OCI-LY3 (cell line): ENCODE data around the gene IRAK2.
"Not testable (repeated sequence)": the region's sequence is repeated elsewhere in the genome, so short reads cannot be mapped to it uniquely, and the experiment has no call there.

ENCODE experiments used
- H2AFZ ChIP-seq: fragments of 200-600, 300-600 bp; shearing (Covaris generic); 2 replicates; pipeline ENCODE4 v1.6.0; 2014; ENCODE audit warnings: antibody characterized with exemption, low read depth, low read length
- H3K27ac ChIP-seq: fragments of 200-600, 300-600 bp; sonication (generic); 2 replicates; pipeline ENCODE4 v1.5.1; 2014; ENCODE audit warnings: mild to moderate bottlenecking, low read length, moderate library complexity, mixed read lengths
- H3K27me3 ChIP-seq: fragments of 200-600, 300-600 bp; sonication (generic); 2 replicates; pipeline ENCODE4 v1.6.1; 2014; ENCODE audit warnings: low read depth, low read length, mixed read lengths
- H3K36me3 ChIP-seq: fragments of 200-600, 300-600 bp; sonication (generic); replicated peaks from 2 replicates; pipeline ENCODE3; 2014; ENCODE audit warnings: low read depth, low read length, mixed read lengths
- H3K4me1 ChIP-seq: fragments of 300-600, 200-600 bp; sonication (generic); 2 replicates; pipeline ENCODE4 v1.6.1; 2014; ENCODE audit warnings: low read length, mixed read lengths
- H3K4me2 ChIP-seq: fragments of 200-600, 300-600 bp; sonication (generic); 2 replicates; pipeline ENCODE4 v1.6.1; 2014; ENCODE audit warnings: low read length, mixed read lengths
- H3K4me3 ChIP-seq: fragments of 300-600, 200-600 bp; sonication (generic); 2 replicates; pipeline ENCODE4 v1.5.1; 2014; ENCODE audit warnings: antibody characterized with exemption, mild to moderate bottlenecking, low read length, moderate library complexity
- H3K79me2 ChIP-seq: fragments of 300-600, 200-600 bp; shearing (Covaris generic); 2 replicates; pipeline ENCODE4 v1.6.1; 2014; ENCODE audit warnings: mild to moderate bottlenecking, low read length, mixed read lengths
- H3K9ac ChIP-seq: fragments of 300-600, 200-600 bp; shearing (Covaris generic); 2 replicates; pipeline ENCODE4 v1.6.0; 2014; ENCODE audit warnings: mild to moderate bottlenecking, low read length, moderate library complexity
- H3K9me3 ChIP-seq: fragments of 200-600, 300-600 bp; shearing (Covaris generic); 2 replicates; pipeline ENCODE4 v1.6.1; 2014; ENCODE audit warnings: low read length, mixed read lengths; ENCODE audit not compliant: insufficient read depth
- H4K20me1 ChIP-seq: fragments of 200-600, 300-600 bp; sonication (generic); 2 replicates; pipeline ENCODE4 v1.6.1; 2016; ENCODE audit warnings: low read length, mixed read lengths; ENCODE audit not compliant: insufficient read depth
- EZH2phosphoT487 ChIP-seq: fragments of 200-600 bp; shearing (Covaris generic); IDR thresholded peaks from 2 replicates; pipeline ENCODE4 v1.6.1; 2018; ENCODE audit warnings: antibody characterized with exemption, mixed run types, low read depth
- TF ChIP-seq, protein P1 (sequence below): fragments of 200-600, 300-600 bp; sonication (generic); IDR thresholded peaks from 2 replicates; pipeline ENCODE4 v1.5.1; 2014; ENCODE audit warnings: antibody characterized with exemption, low read length, low read depth

IRAK2 gene

DNA sequence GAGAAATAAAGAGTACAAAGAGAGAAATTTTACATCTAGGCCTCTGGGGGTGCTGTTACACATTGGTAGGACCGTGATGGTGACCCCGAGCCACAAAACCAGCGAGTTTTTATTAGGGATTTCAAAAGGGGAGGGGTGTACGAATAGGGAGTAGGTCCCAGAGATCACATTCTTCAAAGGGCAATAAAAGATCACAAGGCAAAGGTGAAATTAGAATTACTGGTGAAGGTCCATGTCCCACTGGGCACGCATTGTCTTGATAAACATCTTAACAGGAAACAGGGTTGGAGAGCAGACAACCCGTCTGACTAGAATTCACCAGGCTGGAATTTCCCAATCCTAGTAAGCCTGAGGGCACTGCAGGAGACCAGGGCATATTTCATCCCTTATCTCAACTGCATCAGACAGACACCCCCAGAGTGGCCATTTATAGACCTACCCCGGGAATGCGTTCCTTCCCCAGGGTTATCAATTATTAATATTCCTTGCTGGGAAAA is 4.3 kb downstream of the IRAK2 start:
- H3K4me3 ChIP-seq, result no peak overlapping the region
- H3K9ac ChIP-seq, result no peak overlapping the region
- no peaks in the 10 kb centered on the region for H3K36me3 ChIP-seq
- no peak overlapping the region for H2AFZ ChIP-seq
- H3K27me3 ChIP-seq, result no peaks in the 10 kb centered on the region
- H3K27ac ChIP-seq, result no peak overlapping the region
- H3K4me2 ChIP-seq, result no peak overlapping the region
- no peak for TF ChIP-seq EZH2phosphoT487
- TF ChIP-seq, protein P1, sequence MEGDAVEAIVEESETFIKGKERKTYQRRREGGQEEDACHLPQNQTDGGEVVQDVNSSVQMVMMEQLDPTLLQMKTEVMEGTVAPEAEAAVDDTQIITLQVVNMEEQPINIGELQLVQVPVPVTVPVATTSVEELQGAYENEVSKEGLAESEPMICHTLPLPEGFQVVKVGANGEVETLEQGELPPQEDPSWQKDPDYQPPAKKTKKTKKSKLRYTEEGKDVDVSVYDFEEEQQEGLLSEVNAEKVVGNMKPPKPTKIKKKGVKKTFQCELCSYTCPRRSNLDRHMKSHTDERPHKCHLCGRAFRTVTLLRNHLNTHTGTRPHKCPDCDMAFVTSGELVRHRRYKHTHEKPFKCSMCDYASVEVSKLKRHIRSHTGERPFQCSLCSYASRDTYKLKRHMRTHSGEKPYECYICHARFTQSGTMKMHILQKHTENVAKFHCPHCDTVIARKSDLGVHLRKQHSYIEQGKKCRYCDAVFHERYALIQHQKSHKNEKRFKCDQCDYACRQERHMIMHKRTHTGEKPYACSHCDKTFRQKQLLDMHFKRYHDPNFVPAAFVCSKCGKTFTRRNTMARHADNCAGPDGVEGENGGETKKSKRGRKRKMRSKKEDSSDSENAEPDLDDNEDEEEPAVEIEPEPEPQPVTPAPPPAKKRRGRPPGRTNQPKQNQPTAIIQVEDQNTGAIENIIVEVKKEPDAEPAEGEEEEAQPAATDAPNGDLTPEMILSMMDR, result 0 out of 2 replicates have a peak, but pooled peaks have one; percentile 11
- peaks cover 3% of the 10 kb centered on the region; the same call in 1 of the 2 replicates for H3K9me3 ChIP-seq
- no peaks in the 10 kb centered on the region for H4K20me1 ChIP-seq
- H3K4me1 ChIP-seq, result no peaks in the 10 kb centered on the region
- H3K79me2 ChIP-seq, result no peaks in the 10 kb centered on the region

DNA sequence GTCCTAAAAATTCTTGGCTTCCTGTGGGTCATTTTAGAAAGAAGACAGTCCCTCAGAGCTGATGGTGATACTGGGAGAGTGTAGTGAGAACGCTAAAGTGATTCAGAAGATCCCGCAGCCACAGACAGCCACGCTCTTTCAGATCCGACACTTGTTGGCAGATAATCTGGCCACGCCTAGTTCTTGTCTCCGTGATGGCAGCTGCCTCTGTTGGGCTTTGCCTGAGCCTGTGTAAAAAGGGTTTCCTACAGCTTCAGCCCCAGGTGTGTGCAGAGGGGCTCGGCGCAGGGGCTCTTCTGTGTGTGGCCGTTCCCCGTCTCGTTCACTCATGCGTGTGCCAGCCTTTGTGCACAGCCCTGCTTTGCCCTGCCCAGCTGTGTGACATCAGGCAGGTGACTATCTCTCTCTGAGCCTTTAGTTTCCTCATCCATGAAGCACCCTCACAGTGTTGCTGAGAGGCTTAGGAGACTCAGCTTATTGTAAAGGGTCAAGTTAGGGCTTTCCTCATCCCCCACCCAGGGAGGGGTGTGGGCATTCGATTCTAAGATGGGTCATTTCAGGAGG is 6.3 kb downstream of the IRAK2 start:
- no peak overlapping the region for H3K4me2 ChIP-seq
- no peak for TF ChIP-seq EZH2phosphoT487
- TF ChIP-seq, protein P1, result no peak
- no peak overlapping the region for H3K4me3 ChIP-seq
- no peaks in the 10 kb centered on the region for H3K27me3 ChIP-seq
- H3K4me1 ChIP-seq, result no peaks in the 10 kb centered on the region
- no peaks in the 10 kb centered on the region for H4K20me1 ChIP-seq
- H3K9me3 ChIP-seq, result peaks cover 3% of the 10 kb centered on the region; the same call in 1 of the 2 replicates
- no peaks in the 10 kb centered on the region for H3K79me2 ChIP-seq
- no peak overlapping the region for H3K27ac ChIP-seq
- no peaks in the 10 kb centered on the region for H3K36me3 ChIP-seq
- no peak overlapping the region for H3K9ac ChIP-seq
- H2AFZ ChIP-seq, result no peak overlapping the region

DNA sequence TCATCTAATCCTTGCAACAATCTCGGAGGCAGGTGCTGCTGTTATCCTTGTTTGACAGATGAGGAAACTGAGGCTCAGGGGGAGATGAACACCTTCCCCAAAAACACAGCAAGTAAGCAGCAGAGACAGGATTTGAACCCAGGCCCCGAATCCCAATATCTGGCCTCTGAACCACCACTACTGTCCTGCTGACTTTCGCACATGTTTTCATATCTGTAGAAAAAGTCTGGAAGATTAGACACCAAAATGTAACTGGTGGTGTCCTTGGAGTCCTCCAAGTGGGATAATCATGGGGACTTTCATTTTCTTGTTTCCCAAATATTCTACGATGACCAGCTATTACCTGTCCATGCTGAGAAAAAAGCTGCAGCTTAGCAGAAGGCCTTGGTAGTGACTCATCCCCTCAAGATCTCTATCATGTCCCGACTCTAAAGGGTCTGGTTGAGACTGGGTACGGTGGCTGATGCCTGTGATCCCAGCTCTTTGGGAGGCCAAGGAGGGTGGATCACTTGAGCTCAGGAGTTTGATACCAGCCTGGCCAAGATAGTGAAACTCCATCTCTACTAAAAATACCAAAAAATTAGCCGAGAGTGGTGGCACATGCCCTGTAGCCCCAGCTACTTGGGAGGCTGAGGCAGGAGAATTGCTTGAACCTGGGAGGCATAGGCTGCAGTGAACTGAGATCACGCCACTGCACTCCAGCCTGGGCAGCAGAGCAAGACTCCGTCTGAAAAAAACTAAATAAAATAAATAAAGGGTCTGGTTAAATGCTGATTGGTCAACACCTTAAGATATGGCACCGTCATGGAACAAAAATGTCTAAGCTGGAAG is 8.6 kb downstream of the IRAK2 start:
- Histone ChIP-seq H3K4me2 (no peak overlapping the region), H3K9ac (no peak overlapping the region), H3K4me1 (no peaks in the 10 kb centered on the region), H3K27me3 (no peaks in the 10 kb centered on the region), H2AFZ (no peak overlapping the region), H3K27ac (no peak overlapping the region), H3K79me2 (no peaks in the 10 kb centered on the region), H3K36me3 (no peaks in the 10 kb centered on the region), H4K20me1 (no peaks in the 10 kb centered on the region), H3K9me3 (peaks cover 3% of the 10 kb centered on the region; the same call in 1 of the 2 replicates), H3K4me3 (no peak overlapping the region)
- TF ChIP-seq EZH2phosphoT487, result no peak
- TF ChIP-seq, protein P1, result no peak

DNA sequence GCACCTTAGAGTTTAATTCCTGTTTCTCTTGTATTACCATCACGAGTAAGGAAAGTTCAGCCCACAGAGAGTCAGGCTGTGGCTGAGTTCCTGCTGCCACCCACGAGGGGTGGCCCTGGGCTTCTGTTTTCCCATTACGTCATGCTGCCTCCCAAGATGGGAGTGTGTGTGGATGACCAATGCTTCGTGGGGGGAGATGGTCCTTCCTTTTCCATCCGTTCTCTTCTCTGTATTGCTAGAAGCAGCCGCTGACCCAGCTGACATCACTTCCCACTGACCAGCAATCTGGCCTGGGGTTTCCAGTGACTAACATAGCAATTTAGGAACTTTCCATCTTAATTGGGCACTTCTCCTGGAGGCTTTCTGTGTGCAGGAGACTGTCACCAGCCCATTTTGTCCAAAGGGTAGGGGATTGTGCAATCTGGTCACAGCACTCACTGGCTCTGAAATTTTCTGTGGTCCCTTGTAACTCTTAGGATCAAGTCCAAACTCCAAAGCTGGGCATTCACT is 9.3 kb downstream of the IRAK2 start:
- Histone ChIP-seq H3K36me3 (no peaks in the 10 kb centered on the region), H3K27ac (no peak overlapping the region), H3K4me2 (no peak overlapping the region), H3K9ac (no peak overlapping the region), H3K9me3 (peaks cover 3% of the 10 kb centered on the region; the same call in 1 of the 2 replicates), H3K27me3 (no peaks in the 10 kb centered on the region), H2AFZ (no peak overlapping the region), H3K4me1 (no peaks in the 10 kb centered on the region), H3K79me2 (no peaks in the 10 kb centered on the region), H3K4me3 (no peak overlapping the region), H4K20me1 (no peaks in the 10 kb centered on the region)
- TF ChIP-seq, protein P1, result no peak
- TF ChIP-seq EZH2phosphoT487, result no peak

DNA sequence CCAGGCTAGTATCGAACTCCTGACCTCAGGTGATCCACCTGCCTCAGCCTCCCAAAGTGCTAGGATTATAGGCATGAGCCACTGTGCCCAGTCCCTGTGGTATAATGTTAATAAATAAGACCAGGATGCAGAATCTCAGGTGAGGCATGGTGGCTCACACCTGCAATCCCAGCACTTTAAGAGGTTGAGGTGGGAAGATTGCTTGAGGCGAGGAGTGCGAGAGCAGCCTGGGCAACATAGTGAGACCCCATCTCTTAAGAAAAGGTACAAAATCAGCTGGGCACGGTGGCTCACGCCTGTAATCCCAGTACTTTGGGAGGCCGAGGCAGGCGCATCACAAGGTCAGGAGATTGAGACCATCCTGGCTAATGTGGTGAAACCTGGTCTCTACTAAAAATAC is 10.6 kb downstream of the IRAK2 start:
- H3K79me2 ChIP-seq, H4K20me1 ChIP-seq, H3K9me3 ChIP-seq, H2AFZ ChIP-seq, H3K4me1 ChIP-seq, H3K36me3 ChIP-seq, H3K27me3 ChIP-seq, H3K27ac ChIP-seq, H3K4me2 ChIP-seq, H3K4me3 ChIP-seq, H3K9ac ChIP-seq: not testable (repeated sequence)

DNA sequence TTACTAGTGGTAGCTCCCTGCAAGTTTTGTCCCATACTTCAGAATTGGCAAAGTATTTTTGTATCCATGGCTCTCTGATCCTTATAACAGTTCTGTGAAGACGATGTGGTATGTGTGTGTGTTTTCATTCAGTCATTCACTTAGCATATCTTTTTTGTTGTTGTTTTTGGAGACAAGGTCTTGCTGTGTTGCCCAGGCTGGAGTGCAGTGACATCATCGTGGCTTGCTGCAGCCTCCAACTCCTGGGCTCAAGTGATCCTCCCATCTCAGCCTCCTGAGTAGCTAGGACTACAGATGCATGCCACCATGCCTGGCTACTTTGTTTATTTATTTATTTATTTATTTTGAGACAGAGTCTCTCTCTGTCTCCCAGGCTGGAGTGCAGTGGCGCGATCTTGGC is 11.4 kb downstream of the IRAK2 start:
- not testable (repeated sequence) for H3K9ac ChIP-seq, H3K4me2 ChIP-seq, H3K4me3 ChIP-seq, H3K79me2 ChIP-seq, H3K36me3 ChIP-seq, H3K9me3 ChIP-seq, H3K27me3 ChIP-seq, H3K27ac ChIP-seq, H2AFZ ChIP-seq, H3K4me1 ChIP-seq, H4K20me1 ChIP-seq
